HG03280 (cell line): Measurements from ENCODE around the gene RCCD1.
A peak's percentile ranks its signal among the peaks of the same experiment; 100 is the strongest.
"Not testable (repeated sequence)": the region's sequence is repeated elsewhere in the genome, so short reads cannot be mapped to it uniquely, and the experiment has no call there.

ENCODE experiments used
- ATAC-seq: cut with Tn5 transposase; IDR thresholded peaks from one replicate; pipeline ENCODE4 v1.9.1; 2021; ENCODE audit warnings: mild to moderate bottlenecking, moderate library complexity; ENCODE audit not compliant: unreplicated experiment

RCCD1 gene

DNA sequence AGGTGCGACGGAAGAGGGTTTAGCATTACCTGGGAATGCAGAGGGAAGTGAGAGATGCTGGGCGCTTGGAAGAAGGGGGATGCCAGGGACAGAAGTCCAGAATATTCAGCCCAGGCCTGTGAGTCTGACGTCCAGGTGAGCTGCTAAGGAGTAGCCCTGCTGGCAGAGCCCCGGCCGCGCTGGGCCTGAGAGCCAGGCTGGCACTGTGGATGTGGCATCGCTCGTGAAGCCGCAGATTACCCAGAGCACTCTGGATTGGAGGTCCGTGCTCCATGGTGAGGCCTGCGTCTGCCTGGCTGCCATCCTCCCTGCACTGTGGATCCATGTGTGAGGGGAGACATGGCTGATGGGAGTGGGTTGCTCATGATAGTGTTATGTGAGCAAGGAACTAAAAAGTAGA is 37.1 kb upstream of the RCCD1 start:
- no peak for ATAC-seq

DNA sequence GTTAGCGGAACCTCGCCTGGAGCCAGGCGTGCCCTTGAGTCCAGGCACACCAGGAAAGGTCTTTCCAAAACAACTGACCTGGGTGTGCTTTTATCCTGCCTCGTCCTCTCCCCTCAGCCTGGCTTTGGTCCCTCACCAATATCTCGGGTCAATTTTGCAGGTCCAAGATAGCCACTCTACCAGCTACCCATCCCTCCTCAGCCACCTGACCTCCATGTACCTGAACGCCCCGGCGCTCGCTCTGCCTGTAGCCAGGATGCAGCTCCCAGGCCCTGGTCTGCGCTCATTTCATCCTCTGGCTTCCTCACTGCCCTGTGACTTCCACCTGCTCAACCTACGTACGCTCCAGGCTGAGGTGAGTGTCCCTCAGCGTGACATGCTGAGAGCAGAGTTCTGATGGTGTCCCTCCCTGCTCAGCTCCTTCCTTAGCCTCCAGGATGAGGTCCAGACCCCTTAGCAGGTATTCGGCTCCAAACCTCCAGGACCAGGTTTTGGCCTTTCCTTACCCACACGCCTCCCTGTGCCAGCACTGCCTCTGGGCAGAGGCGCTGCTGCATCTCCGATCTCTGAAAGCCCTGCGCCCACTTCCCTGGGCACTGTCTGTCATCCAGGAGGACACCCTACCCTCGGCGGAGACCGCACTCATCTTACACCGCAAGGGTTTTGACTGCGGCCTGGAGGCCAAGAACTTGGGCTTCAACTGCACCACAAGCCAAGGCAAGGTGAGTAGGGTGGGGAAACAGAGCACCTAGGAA is 36.5 kb upstream of the RCCD1 start:
- ATAC-seq = no peak

DNA sequence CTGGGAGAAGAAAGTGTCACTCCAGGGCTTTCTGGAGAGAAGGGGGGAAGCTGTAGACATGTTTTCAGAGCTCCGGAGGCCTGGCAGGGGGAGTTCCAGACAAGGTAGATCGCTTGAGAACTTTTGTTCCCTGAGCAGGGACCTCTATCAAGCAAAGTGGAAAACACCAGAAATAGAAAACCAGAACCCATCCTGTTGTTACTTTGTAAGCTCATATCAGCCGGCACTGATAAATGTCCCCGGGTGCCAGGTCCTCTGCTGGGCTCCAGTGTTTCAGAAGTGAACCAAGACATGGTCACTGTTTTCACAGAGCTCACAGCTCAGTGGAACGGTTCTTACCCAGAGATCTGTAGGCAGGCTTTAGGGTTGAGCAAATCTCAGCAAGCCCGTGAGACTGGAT is 35.8 kb upstream of the RCCD1 start:
- ATAC-seq = no peak

DNA sequence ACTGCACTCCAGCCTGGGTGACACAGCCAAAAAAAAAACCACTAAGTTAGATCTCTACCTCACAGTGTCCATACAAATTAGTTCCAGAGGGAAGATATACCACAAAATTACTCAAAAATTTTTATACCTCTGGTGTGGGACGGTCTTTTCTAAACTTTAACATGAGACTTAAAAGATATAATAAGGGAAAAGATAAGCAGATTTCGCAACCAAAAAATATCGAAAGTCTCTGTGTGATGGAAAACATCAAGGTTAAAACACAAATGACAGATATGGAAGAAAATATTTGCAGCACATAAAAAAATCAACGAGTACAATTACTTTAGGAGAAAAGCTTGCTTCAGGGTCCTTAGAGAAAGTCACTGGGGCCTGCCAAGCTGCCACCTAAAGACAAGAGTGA is 32.8 kb upstream of the RCCD1 start:
- ATAC-seq = no peak

DNA sequence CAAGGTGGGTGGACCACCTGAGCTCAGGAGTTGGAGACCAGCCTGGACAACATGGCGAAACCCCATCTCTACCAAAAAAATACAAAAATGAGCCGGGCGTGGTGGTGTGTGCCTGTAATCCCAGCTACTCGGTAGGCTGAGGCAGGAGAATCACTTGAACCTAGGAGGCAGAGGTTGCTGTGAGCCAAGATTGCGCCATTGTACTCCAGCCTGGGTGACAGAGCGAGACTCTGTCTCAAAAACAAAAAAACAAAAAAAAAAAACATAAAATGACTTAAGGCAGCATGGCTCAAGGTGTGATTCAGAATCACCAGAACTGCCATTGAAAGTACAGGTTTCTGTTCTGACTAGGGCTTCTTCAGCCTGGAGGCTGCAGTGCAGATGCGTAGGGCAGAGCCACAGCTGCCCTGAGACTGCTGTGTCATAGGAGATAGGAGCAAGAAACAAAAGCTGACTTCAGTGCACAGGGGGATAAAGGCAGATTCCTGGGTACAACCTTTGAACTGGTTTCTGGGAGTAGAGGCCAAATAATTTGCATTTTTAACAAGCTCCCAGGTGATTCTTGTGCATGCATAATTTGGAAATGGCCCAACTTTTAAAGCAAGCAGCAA is 31.9 kb upstream of the RCCD1 start:
- peak; percentile 86 for ATAC-seq

DNA sequence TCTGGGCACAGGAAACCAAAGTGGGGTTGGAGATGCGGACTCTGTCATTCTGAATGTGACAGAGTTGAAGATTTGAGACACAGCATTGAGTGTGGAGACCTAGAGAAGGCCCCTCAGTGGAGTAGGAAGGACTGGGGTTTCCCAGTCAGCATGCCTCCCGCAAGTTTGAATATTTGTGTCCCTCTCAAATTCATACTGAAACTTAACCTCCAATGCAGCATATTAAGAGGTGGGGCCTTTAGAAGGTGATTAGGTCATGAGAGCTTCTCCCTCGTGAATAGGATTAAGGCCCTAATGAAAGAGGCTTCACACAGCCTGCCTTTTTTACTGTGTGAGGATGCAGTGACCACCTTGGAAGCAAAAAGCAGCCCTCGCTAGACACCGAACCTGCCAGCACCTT is 30.3 kb upstream of the RCCD1 start:
- peak; percentile 43 for ATAC-seq

DNA sequence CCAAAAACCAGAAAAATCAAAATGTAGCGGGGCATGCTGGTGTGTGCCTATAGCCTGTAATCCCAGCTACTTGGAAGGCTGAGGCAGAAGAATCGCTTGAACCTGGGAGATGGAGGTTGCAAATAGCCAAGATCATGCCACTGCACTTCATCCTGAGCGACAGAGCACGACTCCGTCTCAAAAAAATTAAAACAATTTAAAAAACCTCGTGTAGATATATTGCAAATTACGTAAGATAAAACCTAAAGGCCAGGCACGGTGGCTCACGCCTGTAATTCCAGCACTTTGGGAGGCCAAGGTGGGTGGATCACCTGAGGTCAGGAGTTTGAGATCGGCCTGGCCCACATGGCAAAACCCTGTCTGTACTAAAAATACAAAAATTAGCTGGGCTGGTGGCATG is 27.9 kb upstream of the RCCD1 start:
- ATAC-seq = not testable (repeated sequence)

DNA sequence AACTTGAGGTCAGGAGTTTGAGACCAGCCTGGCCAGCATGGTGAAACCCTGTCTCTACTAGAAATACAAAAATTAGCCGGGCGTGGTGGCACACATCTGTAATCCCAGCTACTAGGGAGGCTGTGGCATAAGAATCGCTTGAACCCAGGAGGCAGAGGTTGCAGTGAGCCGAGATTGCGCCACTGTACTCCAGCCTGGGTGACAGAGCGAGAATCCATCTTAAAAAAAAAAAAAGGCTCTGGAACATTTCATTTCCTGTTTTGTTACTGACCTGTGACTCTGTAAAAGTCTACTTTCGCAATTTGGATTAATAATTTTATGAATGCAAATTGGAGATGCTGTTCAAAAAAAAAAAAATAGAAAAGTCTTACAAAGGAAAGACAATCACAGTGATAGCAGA is 26.6 kb upstream of the RCCD1 start:
- ATAC-seq = not testable (repeated sequence)

DNA sequence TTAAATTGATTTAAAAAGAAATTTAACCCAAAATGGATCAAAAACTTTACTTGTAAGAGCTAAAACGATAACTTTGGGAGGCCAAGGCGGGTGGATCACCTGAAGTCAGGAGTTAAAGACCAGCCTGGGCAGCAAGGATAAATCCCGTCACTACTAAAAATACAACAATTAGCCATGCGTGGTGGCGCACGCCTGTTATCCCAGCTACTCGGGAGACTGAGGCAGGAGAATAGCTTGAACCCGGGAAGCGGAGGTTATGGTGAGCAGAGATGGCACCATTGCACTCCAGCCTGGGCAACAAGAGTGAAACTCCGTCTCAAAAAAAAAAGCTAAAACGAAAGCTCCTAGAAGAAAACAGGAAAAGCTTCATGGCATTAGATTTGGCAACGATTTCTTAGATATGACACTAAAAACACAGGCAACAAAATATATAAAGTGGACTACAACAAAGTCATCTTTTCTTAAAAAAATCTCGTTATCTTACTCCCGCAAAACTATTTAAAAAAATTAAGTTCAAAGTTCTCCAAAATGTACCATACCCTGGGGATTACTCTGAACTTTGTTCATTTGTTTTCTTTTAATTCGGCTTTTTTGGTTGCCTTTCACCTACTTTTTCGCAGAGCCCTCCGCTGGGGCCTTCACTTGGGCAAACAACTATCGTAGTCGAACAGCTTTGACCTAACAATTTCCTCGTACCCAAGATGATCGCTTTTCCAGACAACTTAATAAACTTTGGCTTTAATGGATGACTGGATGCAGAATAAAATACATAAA is 25.3 kb upstream of the RCCD1 start:
- ATAC-seq = no peak

DNA sequence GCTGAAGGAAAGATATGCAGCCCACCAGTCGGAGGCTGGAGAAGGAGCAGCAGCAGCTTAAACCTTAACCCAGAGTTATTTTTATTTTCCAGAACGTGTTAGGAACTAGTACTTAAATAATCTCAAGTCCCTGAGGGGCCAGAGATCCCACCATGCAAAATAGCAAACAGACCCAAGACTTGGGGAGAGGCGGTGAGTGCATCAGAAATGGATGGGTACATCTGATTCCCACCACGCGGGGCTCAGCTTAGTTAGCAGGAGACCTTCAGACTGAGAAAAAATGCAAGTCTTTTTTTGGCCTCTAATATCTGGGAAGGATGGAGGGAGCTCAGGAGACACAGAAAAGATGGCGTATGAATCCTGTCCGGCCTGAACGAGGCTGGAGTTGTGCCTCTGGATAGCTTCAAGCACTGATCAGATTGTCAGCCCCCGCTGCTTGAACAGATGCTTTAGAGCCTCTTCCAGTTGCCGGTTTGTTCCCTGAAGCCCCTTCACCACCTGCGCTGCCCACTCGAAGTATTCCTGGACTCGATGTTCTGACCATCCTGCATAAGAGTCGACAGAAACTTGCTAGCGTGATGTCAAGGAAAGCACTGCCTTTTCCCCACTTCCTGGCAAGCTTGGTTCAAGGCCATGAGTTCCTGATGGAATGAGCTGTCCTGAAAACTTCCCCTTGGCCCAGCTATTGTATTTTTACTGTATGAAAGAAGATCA is 23.7 kb upstream of the RCCD1 start:
- ATAC-seq = no peak

DNA sequence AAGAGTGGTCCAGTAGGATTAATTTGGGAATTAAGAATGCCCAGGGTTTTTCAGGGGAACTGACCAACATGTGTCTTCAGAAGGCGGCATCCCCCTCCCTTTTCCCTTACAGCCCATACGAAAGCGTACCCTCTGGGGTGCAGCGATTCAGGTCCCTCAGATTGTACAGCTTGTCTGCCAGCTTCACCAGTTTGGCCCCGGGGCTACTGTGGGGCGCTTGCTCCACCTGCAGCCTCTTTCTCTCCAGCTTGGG is 23.2 kb upstream of the RCCD1 start:
- ATAC-seq = no peak

DNA sequence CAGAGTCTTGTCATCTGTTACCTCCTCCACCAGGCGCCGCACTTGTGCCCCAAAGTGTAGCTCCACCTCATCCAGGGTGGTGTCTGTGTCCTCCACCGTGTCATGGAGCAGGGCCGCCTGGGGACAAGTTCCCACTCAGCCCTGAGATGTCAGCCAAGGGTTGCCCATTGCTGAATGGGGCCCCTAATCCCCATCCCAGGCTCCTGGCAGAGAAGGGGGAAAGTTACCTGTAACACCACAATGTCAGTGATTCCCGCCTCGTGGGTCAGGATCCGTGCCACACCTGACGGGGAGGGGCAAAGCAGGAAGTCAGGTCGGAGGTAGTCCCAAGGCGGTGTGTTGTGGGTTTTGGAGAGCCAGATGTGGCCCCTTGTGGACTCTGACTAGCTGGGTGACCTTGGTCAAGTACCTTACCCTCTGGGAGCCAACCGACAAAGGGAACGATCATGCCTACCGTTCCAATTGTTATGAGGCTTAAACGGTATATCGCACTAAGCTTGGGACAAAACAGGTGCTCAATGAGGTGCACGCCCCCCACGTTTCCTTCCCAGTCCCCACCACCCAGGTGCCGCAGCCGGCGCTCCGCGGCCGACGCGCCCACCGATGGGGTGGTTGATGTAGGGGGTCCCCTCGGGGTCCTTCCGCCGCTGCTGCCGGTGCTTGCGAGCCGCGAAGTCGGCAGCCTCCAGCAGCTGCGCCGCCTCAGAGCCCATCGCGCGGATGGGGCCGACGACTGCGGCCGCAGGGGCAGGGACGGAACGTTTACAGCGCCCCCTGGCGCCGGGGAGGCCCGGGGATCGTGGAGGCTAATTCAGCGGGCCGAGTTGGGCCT is 22.6 kb upstream of the RCCD1 start, which contains the start of gene HDDC3:
TSS of gene HDDC3 (minus strand) at position 722 of the 832 bp plus-strand sequence. CDS start at position 713, 9 bp downstream.
- ATAC-seq = peak; percentile 50

DNA sequence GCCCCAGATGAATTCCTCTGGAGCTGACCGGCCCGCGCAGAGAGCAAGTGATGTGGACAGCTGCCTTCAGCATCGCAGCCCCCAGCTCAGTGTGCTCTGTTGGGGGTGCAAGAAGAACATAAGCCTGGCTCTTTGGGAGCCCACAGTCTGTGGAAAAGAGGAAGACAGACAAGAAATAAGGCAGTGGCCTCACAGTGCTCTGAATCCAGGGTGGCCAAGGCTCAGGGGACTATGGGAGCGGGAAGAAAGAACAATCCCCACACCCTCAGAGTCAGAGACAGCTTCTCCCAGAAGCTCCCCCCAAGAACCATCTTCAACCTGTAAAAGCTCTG is 22.1 kb upstream of the RCCD1 start:
- ATAC-seq = no peak

DNA sequence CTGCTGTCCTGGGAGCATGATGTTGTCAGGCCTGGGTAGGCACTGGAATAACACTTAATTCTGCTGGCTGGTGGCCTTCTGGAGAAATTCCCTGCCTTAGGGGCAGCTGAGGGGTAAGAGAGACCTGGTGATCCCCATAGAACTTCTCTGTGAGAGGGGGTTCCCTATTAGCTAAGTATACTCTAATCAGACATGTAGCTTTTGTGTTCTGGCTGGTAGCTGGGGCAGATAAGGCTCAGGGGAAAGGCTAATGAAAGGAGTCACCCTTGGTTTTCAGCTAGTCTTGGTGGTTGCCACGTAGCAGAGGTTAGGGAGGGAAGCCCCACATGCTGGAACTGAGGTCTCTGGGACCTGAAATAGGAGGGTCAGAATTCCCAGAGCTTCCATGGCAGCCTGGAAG is 21.4 kb upstream of the RCCD1 start:
- no peak for ATAC-seq

DNA sequence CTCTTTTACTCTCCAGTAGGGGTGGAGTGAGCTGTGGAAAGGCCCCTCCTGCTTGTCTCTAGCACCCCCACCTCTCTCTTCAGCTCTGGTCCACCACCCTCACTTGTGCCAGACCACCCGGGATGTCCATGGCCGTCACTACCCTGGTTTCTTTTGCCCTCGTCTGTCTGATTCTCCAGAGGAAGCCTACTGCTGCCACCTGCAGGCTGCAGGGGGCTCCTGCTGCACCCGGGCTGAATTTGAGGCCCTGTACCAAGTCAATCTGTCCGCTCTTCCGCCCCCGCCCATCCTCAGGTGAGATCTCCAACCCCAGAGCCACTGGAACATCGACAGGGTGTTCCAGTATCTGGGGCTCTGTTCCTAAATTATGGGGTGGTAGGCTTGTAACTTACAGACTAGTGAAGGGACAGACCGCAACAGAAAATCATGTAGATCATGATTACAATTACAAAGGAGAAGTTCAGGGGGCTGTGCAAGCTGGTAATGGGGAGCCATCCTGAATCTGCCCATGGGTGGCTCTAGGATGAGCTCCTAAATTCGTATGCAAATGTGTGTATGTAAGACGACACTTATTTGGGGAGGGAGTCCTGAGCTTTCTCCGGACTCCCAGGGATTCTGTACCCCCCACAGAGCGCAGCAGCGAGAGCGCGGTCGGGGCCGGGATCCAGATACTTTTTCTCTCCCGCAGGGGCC is 20.3 kb upstream of the RCCD1 start:
- ATAC-seq = peak; percentile 27

DNA sequence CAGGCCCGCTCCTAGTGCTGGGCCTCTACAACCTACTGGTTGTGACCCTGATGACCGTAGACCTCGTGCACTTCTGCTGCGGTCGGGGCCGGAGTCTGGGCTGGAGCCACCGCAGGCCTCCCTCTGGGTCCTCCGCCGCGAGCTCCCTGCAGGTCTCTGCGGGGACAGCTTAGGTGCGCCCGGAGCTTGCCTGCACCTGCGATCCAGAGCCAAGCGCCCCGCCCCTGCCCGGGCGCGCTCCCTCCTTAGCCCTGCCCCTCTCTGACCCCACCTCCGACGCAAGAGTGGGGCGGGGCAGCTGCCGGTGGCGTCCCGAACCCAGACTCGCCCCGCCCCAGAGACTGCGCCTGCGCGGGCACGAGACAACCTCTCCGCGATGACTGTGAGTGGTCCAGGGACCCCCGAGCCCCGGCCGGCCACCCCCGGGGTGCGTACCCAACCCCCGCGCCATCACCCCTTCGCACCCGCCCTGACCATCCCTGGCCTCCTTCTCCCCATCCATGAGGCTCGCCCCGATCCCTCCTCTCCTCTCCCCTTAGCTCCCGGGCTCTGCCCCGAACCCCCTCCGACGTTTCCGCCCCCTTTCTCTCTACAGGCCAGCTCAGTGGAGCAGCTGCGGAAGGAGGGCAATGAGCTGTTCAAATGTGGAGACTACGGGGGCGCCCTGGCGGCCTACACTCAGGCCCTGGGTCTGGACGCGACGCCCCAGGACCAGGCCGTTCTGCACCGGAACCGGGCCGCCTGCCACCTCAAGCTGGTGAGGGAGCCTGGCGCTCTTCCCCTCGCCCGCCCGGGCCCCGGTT is 19.5 kb upstream of the RCCD1 start, which contains the start of gene UNC45A:
TSS of gene UNC45A (plus strand) at position 337 of the 803 bp plus-strand sequence. CDS start at position 377, 40 bp downstream.
- peak; percentile 66 for ATAC-seq

DNA sequence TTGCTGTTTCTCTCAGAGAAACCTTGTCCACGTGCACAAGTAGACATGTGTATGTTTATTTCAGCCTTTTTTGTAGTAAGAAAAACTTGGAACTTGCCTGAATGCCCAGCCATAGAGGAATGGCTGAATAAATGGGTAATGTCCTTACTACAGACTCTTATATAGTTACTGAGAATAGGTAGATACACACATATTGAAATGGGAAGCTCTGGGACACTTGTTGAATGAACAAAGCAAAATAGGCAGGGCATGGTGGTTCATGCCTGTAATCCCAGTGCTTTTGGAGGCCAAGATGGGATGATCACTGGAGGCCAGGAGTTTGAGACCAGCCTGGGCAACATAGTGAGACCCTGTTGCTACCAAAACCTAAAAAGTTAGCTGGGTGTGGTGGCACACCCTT is 17.9 kb upstream of the RCCD1 start:
- no peak for ATAC-seq

DNA sequence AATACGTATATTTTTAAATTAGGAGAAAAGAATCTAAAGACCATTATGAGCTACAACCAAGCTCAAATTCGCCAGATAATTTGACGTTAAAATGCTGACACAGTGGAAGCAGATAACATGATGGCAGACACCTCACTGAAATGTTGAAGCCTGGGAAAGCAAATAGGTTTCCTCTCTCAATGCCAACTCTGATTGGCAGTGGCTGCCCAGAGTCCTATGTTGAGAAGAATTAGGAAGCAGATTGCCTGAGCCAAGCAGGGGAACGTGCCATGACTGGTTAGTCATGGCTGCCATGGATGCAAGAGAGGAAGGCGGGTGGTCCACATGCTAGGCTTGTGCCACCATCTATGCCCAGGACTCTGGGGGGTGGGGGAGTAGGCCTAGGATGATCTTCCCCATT is 16.4 kb upstream of the RCCD1 start:
- no peak for ATAC-seq

DNA sequence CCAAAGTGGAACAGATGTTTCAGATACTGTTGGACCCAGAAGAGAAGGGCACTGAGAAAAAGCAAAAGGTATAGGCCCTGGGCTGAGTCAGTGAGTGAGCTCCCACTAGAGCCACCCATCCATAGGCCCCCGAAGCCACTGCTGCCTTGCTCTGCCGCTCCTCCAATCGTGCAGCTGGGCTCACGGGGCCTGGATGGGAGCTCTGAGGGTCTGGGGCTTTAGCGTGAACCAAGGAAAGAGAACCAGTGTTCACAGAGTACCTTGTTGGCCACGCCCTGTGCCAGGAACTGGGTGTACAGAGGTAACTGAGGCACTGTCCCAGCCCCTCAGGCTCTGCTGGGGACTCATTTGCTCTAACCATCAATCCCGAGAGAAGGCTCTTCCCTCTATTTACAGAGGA is 14.9 kb upstream of the RCCD1 start:
- no peak for ATAC-seq
